HG02759 (cell line): ENCODE measurements around the gene SFMBT1.
"Not testable (repeated sequence)": the region's sequence is repeated elsewhere in the genome, so short reads cannot be mapped to it uniquely, and the experiment has no call there.

ENCODE experiments used
- ATAC-seq: cut with Tn5 transposase; IDR thresholded peaks from one replicate; pipeline ENCODE4 v1.9.1; 2021; ENCODE audit warnings: mild to moderate bottlenecking, moderate library complexity; ENCODE audit not compliant: unreplicated experiment

SFMBT1 gene

DNA sequence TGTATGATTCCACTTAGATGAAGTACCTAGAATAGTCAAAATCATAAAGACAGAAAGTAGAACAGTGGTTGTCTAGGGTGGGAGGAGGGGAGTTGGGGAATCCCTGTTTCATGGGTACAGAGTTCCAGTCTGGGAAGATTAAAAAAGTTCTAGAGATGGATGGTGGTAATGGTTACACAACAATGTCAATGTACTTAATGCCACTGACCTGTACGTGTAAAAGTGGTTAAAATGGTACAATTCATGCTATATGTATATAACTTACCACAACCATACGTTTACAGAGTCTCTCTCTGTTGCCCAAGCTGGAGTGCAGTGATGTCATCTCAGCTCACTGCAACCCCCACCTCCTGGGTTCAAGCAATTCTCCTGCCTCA lies 6.5 kb downstream of the SFMBT1 start:
- ATAC-seq = no peak

DNA sequence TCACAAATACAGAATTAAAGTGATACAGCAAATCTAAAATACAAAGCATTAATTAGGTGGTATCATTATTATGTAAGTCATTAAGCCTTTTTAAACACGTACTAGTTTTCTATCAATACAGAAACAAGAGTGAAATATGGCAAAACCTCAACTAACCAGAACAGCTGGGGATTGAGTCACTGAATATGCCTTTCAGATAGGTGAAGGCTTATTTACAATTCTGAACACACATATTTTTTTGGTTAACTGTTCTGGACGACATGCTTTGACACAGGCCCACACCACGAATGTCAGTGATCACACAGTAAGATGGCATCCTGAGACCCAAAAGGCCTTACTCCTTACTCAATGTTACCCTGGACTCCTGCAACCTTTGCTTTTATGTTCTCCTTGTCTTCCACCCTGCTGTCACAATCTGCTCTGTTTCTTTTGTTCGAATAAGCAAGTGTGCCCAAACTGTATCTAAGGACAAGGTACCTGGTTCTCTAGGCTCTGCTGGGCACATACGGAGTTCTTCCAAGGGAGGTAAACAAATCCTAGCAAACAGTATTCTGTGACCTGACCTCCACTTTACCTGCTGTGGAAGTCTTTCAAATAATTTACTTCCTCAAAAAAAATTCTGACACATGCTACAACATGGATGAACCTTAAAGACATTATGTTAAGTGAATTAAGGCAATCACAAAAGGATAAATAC lies 7.0 kb downstream of the SFMBT1 start:
- ATAC-seq = no peak

DNA sequence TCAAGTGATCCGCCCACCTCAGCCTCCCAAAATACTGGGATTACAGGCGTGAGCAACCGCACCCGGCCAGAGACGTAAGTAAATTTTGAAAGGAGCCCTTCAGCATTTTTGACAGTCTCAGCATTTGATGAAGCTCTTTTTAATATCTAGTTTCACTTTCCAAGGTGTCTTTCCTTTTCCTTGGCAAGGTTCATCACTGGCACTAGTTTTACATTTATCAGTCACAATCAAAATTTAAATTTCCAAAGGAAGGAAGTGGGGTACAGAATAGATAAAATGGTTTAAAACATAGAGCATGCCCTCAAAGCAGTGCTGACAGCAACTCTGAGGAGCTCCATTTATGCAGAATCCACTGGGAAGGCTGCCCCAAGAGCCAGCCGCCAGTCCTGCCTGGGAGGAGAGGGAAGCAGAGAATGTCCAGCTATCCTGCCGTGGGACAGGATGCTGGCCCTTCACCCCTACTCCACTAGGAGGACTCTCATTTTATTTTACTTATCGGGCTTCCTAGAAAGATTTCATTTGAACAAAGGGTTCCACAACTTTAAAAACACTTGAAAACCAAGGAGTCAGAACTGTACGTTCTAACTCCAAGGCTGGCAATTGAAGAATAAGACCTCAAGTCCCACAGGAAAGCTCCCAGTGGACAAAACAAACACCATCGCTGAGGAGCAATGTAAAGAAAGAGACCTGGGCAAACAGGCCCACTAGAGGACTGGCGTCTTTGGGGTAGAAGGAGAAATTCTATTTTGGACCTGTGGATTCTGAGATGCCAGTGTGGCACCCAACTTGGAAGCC lies 9.9 kb downstream of the SFMBT1 start:
- ATAC-seq = no peak

DNA sequence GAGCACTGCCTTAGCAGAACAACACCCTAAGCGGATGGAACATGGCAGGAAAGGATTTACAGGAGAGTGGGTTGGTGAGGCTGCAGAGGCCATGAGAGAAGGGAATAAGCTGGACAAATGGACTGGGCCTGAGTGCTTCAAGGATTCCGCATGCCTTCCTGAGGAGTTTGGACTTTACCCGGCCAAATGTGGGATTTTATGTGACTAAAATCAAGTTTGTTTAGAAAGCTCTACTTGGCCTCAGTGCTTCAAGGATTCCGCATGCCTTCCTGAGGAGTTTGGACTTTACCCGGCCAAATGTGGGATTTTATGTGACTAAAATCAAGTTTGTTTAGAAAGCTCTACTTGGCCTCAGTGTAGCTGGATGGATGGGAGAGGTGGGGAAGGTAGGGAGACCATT lies 10.9 kb downstream of the SFMBT1 start:
- ATAC-seq = not testable (repeated sequence)

DNA sequence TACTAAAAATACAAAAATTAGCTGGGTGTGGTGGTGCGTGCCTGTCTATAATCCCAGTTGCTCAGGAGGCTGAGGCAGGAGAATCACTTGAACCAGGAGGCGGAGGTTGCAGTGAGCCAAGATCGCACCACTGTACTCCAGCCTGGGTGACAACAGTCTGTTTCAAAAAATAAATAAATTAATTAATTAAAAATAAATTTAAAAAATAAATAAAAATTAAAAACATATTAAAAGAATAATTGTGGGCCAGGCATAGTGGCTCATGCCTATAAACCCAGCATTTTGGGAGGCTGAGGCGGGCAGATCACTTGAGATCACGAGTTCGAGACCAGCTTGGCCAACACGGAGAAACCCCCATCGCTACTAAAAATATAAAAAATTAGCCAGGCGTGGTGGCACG lies 11.5 kb downstream of the SFMBT1 start:
- not testable (repeated sequence) for ATAC-seq

DNA sequence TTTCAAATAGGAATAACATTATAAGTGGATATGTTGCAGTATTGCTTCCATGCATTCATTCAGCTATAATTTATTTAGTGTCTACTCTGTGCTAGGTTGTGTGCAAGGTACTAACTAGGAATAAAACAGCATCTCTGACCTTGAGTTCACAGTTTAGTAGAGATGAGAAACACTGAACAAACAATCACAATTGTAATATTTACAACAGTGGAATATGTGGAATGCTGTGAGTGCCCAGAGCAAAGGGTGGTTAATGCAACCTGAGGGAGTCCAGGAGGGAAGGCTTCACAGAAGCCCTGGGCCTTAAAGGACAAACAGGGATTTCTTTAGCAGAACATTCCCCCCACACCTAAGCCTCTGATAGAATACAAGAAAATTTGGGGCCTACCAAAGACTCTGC lies 13.3 kb downstream of the SFMBT1 start:
- ATAC-seq = no peak

DNA sequence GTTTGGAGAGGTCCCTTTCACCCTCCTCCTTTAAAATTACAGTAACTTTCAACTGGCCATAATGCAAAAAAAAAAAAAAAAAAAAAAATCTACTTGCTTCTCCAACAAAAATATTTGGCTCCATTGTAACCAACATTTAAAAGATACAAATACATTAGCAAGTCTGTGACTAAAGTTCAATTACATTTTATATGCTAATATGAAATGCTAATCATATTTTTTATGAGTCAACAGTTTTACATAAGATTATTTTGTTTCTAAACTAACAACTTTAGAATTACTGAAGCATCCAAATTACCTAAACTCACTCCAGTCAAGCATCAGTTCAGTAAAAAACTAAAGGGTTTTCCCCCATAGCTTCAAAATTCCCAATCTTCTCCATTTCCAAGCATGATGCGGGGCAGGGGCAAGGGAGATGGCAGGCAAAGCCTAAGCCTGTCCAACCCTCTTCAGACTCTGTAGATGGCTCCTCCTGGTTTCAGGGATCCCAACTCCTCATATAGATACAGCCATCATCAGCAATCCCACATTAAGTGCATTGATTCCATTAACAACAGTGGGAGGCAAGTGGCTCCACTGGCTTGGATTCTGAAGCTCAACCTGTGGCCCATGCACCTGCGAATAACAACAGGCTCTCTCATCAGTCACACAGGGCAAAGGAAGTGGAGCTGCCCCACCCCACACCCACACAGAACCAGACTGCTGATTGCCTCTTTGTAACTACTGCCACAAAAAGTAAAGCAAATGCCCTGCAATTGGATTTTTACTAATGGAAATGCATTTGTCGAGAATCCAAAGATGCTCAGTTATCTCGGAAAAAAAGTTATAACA lies 15.0 kb downstream of the SFMBT1 start:
- no peak for ATAC-seq

DNA sequence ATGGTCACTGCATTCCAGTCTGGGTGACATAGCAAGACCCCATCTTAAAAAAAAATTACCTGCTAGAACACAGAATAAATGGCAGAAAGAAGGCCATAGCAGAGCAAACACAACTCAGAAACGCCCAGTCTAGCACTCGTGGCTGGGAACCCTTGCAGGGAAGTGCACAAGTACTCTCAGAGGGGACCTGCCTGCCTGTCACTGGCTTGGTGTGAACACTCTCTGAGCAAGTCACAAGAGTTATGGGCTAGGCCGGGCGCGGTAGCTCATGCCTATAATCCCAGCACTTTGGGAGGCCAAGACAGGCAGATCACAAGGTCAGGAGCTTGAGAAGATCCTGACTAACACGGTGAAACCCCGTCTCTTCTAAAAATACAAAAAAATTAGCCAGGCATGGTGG lies 17.2 kb downstream of the SFMBT1 start:
- ATAC-seq = no peak

DNA sequence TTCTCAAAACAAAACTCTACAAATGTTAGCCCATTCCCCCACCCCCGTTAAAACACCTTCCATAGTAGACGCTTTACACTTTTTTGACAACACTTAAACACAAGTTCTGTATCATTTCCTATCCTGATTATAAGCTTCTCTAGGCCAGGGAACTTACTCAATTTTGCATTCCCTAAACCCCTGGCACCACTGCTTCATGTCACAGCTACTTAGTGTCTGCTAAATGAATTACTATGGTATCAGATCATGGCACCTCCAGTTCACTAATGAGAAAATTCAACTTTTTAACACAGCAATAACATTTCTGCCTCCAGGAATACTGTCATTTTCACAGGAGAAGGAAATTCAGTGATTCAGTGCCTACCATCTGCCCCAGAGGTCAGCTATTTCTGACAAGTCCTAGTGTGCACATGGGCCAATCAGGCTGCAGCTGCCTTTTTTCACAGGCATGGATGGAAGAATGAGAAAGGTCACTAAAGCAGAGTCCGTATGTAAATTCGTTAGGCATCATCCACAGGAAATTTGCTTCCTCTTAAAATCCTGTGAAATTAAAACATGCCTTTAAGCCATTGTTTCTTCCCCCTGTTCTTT lies 18.5 kb downstream of the SFMBT1 start:
- ATAC-seq = no peak

DNA sequence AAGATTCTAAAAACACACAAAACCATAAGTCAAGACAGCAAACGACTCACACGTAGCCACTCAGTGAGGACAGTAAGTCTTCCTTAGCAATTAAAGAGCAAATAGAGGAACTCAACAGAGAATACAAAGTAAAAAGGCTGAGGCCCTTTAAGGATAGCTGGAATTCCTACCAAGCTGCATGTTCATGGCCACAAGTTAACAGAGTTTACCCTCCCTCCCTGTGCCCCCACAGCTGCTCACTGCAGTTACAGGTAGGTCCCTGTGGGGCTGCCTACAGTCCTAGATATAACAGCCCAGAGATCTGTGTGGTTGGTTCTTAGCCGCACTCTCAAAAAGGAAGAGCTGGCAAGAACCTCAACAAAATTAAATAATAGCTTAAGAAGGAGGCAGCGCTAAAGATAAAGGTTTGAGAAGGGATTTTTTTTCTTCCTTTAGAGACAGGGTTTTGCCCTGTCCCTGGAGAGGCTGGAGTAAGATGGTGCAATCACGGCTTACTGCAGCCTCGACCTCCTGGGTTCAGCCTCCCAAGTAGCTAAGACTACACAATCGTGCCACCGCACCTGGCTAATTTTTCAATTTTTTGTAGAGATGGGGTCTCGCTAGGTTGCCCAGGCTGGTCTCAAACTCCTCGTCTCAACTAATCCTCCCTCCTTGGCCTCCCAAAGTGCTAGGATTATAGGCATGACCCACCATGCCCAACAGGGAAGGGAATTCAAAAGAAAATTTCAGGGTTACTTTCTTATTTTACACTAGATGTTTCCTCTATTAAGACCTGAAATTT lies 19.3 kb downstream of the SFMBT1 start:
- no peak for ATAC-seq

DNA sequence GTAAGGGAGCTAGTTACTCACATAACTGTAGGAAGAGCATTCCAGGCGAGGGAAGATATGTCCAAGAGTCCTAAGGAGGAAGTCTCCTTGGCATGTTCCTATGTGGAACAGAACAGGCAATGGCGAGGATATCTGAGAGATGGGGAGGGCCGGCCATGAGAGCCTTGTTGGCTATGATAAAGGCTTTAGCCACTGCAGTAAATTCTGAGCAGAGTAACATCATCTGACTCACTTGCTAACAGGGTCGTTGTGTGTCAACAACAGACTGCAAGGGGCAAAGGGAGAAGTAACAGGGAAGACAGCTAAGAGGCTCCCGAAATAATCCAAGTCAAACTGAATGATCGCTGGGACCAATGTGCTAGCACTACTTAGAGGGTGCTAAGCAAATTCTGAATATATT lies 21.6 kb downstream of the SFMBT1 start:
- no peak for ATAC-seq

DNA sequence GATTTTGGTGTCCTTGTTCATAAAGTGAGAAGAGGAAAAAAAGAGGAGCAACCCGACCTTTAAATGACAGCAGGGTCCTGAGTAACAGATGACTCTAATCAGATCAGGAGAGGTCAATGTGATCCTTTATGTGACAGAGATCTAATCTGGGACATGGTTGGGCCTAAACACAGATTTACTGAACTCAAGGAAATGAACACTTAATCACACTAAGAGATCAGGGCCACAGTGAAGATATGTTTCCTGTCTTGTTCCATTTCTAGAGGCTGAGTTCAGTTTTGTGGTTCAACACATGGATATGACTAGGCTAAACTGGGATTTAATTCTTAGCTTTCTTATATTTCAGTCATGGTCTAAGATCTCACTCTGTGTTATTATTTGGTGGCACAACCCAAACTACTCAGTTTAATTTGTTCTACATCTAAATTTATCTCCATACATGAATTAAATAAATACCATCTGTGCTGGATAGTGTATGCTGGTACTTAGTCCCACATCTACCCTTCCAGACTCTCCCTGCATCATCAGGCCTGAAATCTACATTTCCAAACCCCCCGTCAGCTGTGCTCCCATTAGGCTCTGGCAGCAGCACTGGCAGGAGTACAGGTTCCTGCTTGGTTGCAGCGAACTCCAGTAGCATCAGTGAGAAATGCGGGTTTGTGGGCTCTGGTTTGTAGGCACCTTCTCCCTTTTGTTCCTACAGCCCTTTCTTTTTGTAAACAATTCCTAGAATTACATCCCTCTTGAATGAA lies 22.6 kb downstream of the SFMBT1 start:
- no peak for ATAC-seq

DNA sequence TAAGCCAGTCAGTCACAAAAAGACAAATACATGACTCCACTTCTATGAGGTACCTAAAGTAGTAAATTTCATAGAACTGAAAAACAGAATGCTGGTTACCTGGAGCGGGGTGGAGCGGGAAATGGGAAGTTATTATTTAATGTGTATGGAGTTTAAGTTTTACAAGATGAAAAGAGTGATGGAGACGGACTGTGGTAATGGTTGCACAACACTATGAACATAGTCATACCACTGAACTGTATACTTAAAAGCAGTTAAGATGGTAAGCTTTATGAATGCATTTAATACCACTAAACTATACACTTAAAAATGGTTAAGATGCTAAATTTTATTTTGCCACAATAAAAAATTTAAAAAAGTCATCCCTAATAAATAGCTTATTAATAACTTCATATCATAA lies 23.2 kb downstream of the SFMBT1 start:
- ATAC-seq = no peak

DNA sequence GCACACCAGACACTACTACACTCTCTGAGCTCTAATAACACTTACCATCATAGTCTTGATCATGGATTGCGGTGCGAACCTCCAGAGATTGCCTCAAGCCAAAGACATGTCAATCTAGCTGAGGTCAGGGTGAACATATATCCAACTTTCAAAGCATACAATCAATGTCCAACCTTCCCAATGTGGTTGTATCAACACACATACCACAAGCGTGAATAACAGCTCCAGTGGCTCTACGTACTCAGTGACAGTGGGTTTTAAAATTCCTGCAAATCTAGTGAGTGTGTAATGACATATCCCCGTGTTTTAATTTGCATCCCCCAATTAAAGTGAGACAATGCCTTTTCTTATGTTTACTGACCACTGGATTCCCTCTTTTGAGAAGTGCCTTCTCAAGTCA lies 29.6 kb downstream of the SFMBT1 start:
- ATAC-seq = no peak

DNA sequence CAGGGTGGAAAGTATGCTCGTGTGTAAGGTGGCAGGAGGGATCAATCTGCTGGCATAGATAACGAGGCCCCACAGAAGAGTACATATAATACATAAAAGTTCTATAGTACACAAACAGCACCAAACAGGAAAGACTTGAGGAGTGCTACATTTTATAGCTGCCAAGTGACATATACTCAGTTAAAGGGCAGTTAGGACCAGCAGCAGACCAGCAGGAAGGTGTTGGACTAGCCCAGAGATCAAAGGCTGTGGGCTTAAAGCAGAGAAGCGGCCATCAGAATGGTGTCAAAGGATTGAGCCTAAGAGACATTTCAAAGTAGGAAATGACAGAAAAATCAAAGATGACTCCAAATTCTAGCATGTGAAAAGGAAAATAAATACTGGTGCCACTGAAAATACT lies 34.5 kb downstream of the SFMBT1 start:
- ATAC-seq = no peak

DNA sequence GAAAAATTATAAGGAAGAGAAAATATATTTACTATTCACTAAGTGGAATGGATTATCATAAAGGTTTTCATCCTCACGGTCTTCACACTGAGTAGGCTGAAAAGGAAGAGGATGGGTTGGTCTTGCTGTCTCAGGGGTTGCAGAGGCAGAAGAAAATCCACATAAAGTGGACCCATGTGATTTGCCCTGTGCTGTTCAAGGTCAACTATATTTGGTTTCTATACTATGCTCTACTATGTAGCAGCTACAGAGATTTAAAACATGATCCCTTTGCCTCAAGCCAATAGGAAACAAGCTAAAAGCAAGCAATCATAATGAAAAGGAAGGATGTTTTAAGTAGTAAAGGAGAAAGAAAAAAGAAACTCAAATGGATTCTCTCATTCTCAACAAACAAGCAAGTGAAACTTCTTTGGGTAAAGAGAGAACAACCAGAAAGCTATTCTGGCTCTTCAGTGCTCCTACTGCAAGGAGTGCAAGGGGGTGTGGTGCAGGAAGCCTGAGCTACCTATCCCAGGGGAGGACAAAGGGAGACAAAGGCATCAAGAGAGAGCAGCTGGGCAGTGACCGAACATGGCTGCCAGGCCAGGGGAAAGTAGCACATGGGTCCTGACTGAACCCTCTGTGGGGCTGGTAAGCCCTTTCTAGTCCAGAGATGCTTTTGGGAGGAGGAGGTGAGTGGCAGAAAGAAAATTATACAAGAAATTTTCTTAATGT lies 35.9 kb downstream of the SFMBT1 start:
- no peak for ATAC-seq

DNA sequence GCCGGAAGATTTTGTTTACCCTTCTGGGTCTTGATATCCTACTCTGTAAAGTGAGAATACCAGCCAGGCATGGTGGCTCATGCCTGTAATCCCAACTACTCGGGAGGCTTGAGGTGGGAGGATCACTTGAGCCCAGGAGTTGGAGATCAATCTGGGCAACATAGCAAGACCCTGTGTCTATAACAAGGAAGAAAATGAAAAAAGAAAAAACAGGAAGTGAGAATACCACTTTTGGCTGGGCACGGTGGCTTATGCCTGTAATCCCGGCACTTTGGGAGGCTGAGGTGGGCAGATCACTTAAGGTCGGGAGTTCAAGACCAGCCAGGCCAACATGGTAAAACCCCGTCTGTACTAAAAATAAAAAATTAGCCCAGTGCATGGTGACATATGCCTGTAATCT lies 36.9 kb downstream of the SFMBT1 start:
- no peak for ATAC-seq

DNA sequence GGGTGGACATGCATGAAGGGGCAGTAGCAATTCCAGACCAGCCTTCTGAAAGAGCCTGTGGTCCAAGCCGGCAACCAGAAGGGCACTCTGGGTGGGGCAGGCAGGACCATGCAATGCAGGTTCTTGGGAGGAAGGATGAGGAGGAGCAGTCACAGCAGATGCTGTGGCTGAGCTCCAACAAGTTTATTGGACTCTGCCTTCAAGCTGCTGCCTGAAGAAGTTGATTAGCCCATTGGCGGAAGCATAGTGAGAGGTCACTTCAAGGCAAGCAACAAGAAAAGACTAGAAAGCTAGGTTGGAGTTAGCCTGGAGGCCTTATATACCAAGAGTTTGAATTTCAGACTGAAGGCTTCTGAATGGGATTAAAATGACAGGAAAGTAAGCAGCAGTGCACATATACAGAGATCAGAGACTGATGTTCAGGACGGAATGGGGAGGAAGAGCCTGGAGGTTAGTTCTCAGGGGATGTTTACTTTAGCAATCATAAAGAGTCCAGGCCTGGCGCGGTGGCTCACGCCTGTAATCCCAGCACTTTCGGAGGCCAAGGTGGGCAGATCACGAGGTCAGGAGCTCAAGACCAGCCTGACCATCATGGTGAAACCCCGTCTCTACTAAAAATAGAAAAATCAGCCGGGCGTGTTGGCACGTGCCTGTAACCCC lies 39.9 kb downstream of the SFMBT1 start:
- ATAC-seq = no peak

DNA sequence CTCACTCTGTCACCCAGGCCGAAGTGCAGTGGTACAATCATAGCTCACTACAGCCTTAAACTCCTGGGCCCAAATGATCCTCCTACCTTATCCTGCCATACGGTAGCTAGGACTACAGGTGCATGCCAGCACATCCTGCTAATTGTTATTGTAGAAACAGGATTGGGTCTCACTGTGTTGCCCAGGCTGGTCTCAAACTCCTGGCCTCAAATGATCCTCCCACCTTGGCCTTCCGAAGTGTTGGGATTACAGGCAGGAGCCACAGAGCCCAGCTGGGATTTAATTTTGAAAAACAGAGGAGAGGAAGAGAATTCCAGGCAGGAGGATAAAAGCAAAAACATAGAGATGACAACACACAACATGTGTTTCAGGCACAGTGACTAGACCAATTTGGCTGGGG lies 40.5 kb downstream of the SFMBT1 start:
- ATAC-seq = no peak
